Body of pancreas (tissue), 4 donors: ENCODE data around the gene PPP1R7.

Source experiments
- POLR2A ChIP-seq, 3 donors: fragments of 450-650 bp; IDR thresholded peaks; one replicate each; pipeline ENCODE4 v1.6.1; 2016; ENCODE audit warnings: antibody characterized with exemption in 3 of 3, mild to moderate bottlenecking in 2 of 3
- TF ChIP-seq, protein P1 (sequence below), 7 experiments: fragments of 450-650 bp in 4 of 7; fragments of 200-600 bp in 3 of 7; sonication (generic) in 3 of 7; IDR thresholded peaks; one replicate each; pipeline ENCODE4 v1.5.1; 2016 to 2019; ENCODE audit warnings: antibody characterized with exemption in 7 of 7

DNA sequence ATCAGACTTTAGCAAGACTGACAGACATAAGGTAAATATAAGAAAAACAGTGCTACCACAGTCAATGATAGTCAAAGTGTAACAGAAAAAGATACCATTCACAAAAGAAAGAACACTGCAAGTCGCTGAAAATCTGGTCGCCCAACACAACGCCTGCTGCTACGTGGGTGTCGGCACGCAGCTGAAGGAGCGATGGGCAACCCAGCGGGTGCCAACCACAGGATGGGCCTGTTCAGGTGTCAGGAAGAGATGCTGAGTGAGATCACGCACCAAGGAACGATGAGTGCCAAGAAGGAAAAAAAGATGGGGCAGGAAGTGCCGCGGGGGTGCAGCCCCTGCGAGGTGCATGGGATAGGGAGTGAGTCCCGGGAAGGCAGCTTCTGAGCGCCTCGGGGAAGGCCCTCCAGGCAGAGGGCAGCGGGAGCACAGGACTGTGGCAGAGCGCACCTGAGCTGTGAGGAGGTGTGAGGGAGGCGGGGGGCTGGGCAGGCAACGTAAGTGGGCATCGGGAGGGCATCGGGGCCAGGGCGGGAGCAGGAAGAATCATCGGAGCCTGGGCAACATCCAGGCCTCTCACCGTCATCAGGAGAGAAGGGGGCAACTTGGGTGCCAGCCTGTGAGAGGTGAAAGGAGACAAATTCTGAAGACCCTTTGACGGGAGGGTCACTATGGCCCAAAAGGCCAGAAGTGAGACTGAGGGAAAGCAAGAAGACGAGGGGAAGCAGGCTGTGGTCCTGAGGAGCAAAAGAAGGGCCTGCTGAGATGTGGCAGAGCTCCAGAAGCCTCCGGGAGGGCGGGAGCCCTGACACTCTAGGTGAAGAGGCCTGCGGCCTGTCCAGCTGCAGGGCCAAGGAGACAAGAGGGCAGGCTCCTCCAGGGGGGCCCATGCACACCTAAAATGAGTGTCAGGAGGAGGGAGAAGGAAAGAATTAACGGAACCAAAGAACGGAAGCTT is 33.4 kb upstream of the PPP1R7 start:
- TF ChIP-seq, protein P1, sequence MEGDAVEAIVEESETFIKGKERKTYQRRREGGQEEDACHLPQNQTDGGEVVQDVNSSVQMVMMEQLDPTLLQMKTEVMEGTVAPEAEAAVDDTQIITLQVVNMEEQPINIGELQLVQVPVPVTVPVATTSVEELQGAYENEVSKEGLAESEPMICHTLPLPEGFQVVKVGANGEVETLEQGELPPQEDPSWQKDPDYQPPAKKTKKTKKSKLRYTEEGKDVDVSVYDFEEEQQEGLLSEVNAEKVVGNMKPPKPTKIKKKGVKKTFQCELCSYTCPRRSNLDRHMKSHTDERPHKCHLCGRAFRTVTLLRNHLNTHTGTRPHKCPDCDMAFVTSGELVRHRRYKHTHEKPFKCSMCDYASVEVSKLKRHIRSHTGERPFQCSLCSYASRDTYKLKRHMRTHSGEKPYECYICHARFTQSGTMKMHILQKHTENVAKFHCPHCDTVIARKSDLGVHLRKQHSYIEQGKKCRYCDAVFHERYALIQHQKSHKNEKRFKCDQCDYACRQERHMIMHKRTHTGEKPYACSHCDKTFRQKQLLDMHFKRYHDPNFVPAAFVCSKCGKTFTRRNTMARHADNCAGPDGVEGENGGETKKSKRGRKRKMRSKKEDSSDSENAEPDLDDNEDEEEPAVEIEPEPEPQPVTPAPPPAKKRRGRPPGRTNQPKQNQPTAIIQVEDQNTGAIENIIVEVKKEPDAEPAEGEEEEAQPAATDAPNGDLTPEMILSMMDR (IDR thresholded peaks at IDR 0.05), result no peak
- no peak for TF ChIP-seq POLR2A (IDR thresholded peaks at IDR 0.05)
